IPS-15b (cell line): Measurements from ENCODE around the gene TRIM72.
A peak's percentile ranks its signal among the peaks of the same experiment; 100 is the strongest.
"Not testable (repeated sequence)": the region's sequence is repeated elsewhere in the genome, so short reads cannot be mapped to it uniquely, and the experiment has no call there.

Experiments used
- H3K27me3 ChIP-seq: one replicate; pipeline ENCODE4 v1.6.1; 2013; ENCODE audit warnings: low read length; ENCODE audit not compliant: control insufficient read depth, insufficient read depth
- H3K36me3 ChIP-seq: one replicate; pipeline ENCODE4 v1.6.1; 2013; ENCODE audit warnings: low read length; ENCODE audit not compliant: control insufficient read depth, insufficient read depth
- H3K4me1 ChIP-seq: one replicate; pipeline ENCODE4 v1.6.1; 2013; ENCODE audit warnings: mild to moderate bottlenecking, low read length; ENCODE audit not compliant: control insufficient read depth, insufficient read depth
- H3K4me3 ChIP-seq: one replicate; pipeline ENCODE4 v1.5.1; 2013; ENCODE audit warnings: low read depth, low read length
- H3K9ac ChIP-seq: one replicate; pipeline ENCODE4 v1.6.1; 2013; ENCODE audit warnings: low read depth, mild to moderate bottlenecking, low read length
- H3K9me3 ChIP-seq: one replicate; pipeline ENCODE4 v1.6.1; 2013; ENCODE audit warnings: mild to moderate bottlenecking, low read length; ENCODE audit not compliant: control insufficient read depth, insufficient read depth

Gene TRIM72

GRCh38 chr16:31213877-31214707 lies at the start of gene TRIM72:
TRIM72 (plus strand) TSS chr16:31214119; CDS start chr16:31214739, 620 bp downstream.
- Histone ChIP-seq H3K4me1 (peaks cover 5% of the 10 kb centered on the region), H3K27me3 (peaks cover 33% of the 10 kb centered on the region), H3K9me3 (no peaks in the 10 kb centered on the region), H3K9ac (peak within 1 kb of the TSS; percentile 66), H3K36me3 (no peaks in the 10 kb centered on the region), H3K4me3 (peak within 1 kb of the TSS; percentile 79)

- no peaks in the 10 kb centered on the region for H3K9me3 ChIP-seq
- peaks cover 2% of the 10 kb centered on the region for H3K4me1 ChIP-seq
- no peak overlapping the region for H3K4me3 ChIP-seq
- no peaks in the 10 kb centered on the region for H3K27me3 ChIP-seq
- no peak overlapping the region for H3K9ac ChIP-seq
- H3K36me3 ChIP-seq, result no peaks in the 10 kb centered on the region
These were observed 46.6 kb upstream of the TRIM72 start for GRCh38 chr16:31167315-31167714.

- Histone ChIP-seq H3K9me3 (no peaks in the 10 kb centered on the region), H3K9ac (no peak overlapping the region), H3K4me3 (no peak overlapping the region), H3K27me3 (no peaks in the 10 kb centered on the region), H3K4me1 (peaks cover 2% of the 10 kb centered on the region), H3K36me3 (no peaks in the 10 kb centered on the region)
These were observed 45.1 kb upstream of the TRIM72 start for GRCh38 chr16:31168848-31169247.

GRCh38 chr16:31170048-31170447 lies 43.9 kb upstream of the TRIM72 start:
- H3K27me3 ChIP-seq, H3K4me1 ChIP-seq, H3K36me3 ChIP-seq, H3K9ac ChIP-seq, H3K4me3 ChIP-seq, H3K9me3 ChIP-seq: not testable (repeated sequence)

GRCh38 chr16:31177136-31177535 lies 36.8 kb upstream of the TRIM72 start:
- Histone ChIP-seq H3K4me1 (no peaks in the 10 kb centered on the region), H3K4me3 (no peak overlapping the region), H3K9me3 (no peaks in the 10 kb centered on the region), H3K36me3 (no peaks in the 10 kb centered on the region), H3K27me3 (no peaks in the 10 kb centered on the region), H3K9ac (no peak overlapping the region)

GRCh38 chr16:31179219-31179746 lies 34.6 kb upstream of the TRIM72 start:
- peaks cover 3% of the 10 kb centered on the region for H3K4me1 ChIP-seq
- H3K4me3 ChIP-seq, result peak overlapping the region; percentile 96
- peaks cover 20% of the 10 kb centered on the region for H3K36me3 ChIP-seq
- H3K9ac ChIP-seq, result peak overlapping the region; percentile 48
- H3K9me3 ChIP-seq, result no peaks in the 10 kb centered on the region
- H3K27me3 ChIP-seq, result no peaks in the 10 kb centered on the region

- peak within 1 kb of the TSS; percentile 96 for H3K4me3 ChIP-seq
- H3K36me3 ChIP-seq, result peaks cover 26% of the 10 kb centered on the region
- no peaks in the 10 kb centered on the region for H3K9me3 ChIP-seq
- H3K9ac ChIP-seq, result peak within 1 kb of the TSS; percentile 98
- H3K27me3 ChIP-seq, result no peaks in the 10 kb centered on the region
- peaks cover 3% of the 10 kb centered on the region for H3K4me1 ChIP-seq
These were observed 34.0 kb upstream of the TRIM72 start, which contains the start of gene FUS for GRCh38 chr16:31179747-31180459. FUS (plus strand) TSS chr16:31180139; CDS start chr16:31180215, 76 bp downstream.

- H3K27me3 ChIP-seq, result no peaks in the 10 kb centered on the region
- H3K4me1 ChIP-seq, result peaks cover 3% of the 10 kb centered on the region
- H3K9ac ChIP-seq, result peak overlapping the region; percentile 98
- peaks cover 39% of the 10 kb centered on the region for H3K36me3 ChIP-seq
- peak overlapping the region; percentile 96 for H3K4me3 ChIP-seq
- H3K9me3 ChIP-seq, result no peaks in the 10 kb centered on the region
These were observed 32.7 kb upstream of the TRIM72 start for GRCh38 chr16:31181102-31181830.

- peaks cover 3% of the 10 kb centered on the region for H3K4me1 ChIP-seq
- H3K27me3 ChIP-seq, result no peaks in the 10 kb centered on the region
- H3K36me3 ChIP-seq, result peaks cover 50% of the 10 kb centered on the region
- H3K9ac ChIP-seq, result peak overlapping the region; percentile 56
- H3K4me3 ChIP-seq, result peak overlapping the region; percentile 96
- H3K9me3 ChIP-seq, result no peaks in the 10 kb centered on the region
These were observed 31.5 kb upstream of the TRIM72 start for GRCh38 chr16:31182391-31182790.

- H3K9ac ChIP-seq, result no peak overlapping the region
- no peak overlapping the region for H3K4me3 ChIP-seq
- H3K27me3 ChIP-seq, result no peaks in the 10 kb centered on the region
- peaks cover 3% of the 10 kb centered on the region for H3K4me1 ChIP-seq
- no peaks in the 10 kb centered on the region for H3K9me3 ChIP-seq
- peaks cover 63% of the 10 kb centered on the region for H3K36me3 ChIP-seq
These were observed 30.2 kb upstream of the TRIM72 start for GRCh38 chr16:31183432-31184428.
